NCI-H524 treated with DMSO at 0.1 percent for 48 hours (cell line): ENCODE data around the gene STK10.
"Not testable (repeated sequence)": the region's sequence is repeated elsewhere in the genome, so short reads cannot be mapped to it uniquely, and the experiment has no call there.

Experiments used
- DNase-seq: peaks from one replicate; lab custom pipeline; 2025; lab: John Stamatoyannopoulos, UW

Gene STK10

DNA sequence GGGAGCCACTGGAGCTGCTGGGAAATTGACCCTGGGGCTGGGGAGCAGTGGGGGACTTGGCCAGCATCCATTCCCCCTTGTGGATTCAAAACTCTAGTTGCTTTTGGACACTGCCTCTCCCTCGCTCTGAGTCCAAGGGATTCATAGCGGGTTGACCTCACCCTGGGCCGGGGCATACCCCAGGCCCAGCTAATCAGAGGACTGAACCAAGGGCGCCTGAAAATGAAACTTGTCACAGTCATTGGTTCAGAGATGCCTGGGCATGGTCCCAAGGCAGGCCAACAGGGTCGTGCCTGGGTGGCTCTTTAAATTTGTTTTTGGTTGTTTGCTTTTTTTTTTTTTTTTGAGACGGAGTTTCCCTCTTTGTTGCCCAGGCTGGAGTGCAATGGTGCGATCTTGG is 22.6 kb downstream of the STK10 start:
- no peak for DNase-seq

DNA sequence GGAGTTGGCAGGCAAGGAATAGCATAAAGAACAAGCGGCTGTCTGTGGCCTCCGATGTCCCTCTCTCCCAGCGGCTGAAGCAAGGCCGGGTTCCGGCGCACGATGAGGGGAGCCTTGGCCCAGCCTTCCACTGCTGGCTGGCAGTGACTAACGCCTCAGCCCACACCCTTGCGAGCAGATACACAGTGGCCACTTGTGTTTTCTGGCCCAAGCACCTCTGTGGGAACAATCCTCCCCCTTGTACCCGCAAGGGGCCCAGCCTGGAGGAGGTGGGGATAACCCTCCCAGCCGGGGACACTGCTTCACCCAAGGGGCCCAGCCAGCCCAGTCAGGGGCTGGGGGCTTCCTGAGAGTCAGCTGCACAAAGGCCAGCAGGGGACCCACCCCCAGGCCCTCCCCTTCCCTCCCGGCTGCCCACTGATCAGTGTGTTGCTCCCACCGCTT is 23.2 kb downstream of the STK10 start:
- no peak for DNase-seq

DNA sequence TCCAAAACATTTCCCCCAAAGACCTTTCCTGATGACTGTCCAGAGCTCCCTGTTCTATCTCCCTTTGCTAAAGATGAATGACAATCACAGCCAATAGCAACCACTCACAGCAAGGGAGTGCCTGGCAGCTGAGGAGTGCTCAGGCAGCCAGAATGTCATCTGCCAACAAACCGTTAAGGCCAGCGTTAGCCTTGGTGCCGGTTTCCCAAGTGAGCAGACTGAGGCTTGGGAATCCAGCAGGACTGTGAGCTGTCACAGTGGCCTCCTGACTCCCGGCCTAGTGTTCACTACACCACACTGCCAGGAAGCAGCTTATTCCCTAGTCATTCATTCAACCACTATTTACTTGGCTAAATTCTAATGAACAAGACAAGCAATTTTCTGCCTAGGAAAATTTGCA is 24.7 kb downstream of the STK10 start:
- DNase-seq = no peak

DNA sequence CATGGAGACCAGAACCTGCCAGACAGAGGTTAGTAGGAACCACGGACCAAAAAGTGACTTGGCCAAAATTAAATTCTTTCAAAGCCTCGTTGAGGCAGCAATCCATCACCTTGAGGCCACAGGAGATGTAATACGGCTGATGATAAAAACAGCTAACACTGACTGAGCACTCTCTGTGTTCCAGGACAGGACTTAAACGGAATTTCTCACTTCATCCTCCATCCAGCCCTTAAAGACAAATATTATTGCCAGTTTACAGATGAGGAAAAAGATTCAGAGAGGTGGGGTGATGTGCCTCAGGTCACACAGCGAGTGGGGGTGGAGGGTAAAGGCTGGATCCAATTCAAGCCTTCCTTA is 25.1 kb downstream of the STK10 start:
- DNase-seq = no peak

DNA sequence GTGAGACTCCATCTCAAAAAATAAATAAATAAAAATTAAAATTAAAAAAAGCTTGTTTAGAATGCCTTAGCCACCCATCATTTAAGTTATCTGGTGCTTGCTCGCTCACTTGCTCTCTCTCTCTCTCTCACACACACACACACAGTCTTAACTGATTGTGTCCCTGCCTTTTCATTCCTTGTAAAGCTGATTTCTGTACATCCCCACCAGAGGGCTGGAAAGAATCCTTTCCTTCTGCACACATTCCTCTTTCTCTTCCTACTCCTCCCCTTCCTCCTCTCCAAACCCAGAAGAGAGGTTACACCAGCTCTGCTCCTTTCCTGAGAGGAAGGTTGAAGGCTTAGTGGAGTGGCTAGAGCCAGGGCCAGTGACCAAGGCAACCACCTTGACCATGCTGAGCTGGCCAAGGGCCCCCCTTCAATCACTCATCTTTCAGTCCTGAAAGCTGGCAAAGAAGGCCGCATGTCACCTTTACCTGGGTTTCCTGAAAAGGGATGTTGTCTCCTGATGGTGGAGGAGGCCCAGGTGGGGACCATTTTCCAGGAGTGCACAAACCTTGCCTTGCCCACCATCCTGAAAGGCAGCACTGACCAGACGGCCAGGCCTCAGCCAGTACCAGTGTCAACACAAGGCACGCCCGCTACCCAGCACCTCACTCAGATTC is 25.6 kb downstream of the STK10 start:
- DNase-seq = no peak

DNA sequence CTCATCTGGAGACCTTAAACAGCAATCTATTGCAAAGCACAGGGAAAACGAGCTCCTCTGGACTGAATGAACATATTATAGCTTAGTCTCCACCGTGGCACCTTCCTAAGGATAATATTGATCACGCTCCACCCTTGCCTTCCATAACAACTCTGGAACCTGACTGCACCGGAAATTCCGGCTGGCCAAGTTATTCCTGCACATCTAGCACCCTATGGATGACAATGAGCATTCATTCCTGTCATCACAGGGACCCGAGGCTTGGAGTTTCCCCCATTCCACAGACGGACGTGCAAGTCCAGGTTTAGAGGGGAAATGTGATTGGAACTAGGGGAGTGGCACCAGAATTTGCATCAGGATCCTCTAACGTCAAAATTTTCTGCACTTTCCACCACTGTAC is 27.5 kb downstream of the STK10 start:
- DNase-seq = no peak

DNA sequence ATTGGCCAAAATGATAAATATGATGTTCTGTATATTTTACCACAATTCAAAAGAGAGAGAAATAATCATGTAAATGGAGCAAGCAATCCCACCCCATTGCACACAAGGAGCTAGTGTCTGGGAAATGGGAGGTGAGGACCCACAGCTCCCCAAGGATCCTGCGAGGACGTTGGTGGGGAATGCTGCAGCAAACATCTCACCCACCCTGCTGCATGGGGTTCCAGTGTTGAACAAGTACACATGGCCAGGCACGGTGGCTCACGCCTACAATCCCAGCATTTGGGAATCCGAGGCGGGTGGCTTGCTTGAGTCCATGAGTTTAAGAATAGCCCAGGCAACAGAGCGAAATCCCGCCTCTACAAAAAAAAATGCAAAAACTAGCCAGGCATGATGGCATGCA is 29.0 kb downstream of the STK10 start:
- no peak for DNase-seq

DNA sequence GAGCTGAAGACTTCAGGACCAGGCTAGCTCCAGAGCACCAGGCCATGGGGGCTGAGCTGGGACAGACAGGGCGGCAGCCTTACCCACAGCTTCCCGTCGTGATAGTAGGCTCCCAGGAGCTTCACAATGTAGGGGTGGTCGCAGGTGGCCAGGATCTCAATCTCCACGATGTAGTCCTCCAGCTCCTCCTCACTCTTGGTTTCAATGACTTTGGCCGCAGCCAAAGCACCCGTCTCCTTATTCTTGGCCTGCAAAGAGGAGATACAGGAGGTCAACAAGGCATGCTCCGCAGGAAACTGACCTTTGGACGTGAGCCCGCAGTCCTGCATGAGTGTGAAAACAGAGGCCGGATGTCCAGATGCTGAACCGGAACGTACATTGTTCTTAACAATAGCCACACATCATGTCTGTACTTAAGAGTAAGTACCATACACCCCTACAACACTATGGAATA is 31.5 kb downstream of the STK10 start:
- no peak for DNase-seq

DNA sequence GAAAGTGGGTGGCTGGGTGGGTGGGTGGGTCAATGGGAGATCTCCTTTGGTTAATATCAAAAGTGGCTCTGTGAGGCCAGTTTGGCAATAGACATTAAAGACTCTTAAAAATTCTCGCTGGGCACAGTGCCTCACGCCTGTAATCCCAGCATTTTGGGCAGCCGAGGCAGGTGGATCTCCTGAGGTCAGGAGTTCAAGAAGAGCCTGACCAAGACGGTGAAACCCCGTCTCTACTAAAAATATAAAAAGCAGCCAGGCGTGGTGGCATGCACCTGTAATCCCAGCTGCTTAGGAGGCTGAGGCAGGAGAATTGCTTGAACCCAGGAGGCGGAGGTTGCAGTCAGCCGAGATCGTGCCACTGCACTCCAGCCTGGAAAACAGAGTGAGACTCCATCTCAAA is 32.9 kb downstream of the STK10 start:
- not testable (repeated sequence) for DNase-seq

DNA sequence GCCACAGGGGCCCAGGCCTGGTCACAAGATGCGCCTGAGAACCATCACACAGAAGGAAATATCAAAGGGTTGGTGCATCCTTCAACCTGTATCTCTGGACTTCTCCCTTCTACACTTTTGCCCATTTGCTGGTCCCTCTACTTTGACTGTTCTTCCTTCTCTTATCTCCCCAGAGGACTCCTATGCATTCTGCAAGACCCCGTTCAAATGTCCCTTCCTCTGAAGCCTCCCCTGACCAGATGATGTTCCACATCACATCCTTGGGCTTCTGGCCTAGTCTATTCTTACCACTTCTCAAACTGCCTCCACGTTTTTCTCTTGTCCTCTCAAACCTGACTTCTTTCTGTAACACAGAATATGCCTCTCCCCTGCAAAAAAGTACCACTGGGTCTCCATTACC is 34.3 kb downstream of the STK10 start:
- DNase-seq = no peak

DNA sequence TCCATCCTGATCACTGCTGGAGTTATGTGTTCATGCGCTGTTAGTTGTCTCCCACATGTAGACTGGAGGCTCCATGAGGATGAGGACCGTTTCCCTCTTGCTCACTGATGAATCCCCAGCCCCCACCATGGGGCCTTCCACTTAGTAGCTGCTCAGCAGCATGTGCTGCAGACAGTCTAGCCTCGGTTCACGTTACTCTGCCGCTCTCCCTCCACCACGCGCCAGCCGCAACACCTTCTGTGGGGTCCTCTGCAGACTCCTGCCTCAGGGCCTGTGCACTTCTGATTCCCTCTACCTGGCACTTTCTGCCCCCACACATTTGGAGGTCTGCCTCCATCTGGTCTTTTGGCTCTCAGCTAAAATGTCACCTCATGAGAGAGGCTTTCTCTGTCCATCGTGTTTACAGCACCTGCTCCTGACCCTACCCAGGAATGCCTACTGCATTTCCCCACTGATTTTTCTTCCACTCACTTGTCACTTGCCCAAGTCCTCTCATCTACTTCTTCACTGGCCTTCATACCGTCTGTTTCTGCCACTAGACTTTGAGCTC is 36.3 kb downstream of the STK10 start:
- DNase-seq = no peak

DNA sequence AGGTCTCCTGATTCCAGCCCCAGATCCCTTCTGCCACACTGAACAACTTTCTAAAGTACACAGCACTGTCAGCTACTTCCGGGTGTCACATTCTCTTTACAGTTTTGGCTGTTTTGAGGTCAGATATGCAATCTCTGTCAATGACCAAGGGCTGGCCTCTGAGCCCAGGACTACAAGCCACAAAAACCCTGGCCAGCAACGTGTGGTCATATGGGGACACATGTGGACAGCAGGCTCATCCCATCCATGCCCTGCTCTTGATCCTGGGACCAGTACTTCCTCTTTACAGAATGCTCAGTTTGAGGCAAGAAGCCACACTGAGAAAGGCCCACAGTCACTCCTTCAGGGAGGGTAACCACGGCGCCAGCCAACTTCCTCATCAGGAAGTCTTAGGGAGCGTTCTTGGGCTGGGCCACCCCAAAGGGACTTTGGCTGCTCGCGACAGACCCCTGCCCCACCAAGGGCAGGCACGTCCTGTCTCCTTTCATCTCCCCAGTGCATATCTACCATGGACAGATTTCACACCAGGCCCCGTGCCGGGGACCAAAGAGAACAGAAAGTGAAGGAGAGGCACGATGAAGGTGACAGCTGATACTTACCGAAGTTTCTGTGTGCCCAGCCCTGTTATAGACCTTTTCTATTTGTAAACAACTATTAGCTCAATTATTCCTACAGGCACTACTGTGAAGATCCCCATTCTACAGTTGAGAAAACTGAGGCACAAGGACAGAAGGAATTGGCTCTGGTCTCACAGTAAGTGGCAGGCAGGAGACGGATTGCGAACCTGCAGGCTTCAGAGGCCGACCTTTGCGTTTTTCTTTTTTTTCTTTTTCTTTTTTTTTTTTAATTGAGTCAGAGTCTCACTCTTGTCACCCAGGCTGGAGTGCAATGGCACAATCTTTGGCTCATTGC is 37.3 kb downstream of the STK10 start:
- DNase-seq = no peak

DNA sequence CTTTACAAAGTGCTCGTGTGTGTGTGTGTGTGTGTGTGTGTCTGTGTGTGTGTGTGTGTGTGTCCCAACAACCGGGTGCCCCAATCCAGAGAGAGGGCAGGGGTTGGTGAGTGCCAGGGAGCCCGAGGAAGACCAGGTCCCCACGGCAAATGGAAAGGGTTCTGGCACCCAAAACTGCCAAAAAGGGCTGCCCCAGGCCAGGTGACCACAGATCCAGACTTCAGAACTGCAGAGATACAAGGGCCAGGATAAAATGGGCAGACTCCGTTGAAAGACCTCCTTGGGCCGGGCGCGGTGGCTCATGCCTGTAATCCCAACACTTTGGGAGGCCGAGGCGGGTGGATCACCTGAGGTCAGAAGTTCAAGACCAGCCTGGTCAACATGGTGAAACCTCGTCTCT is 38.5 kb downstream of the STK10 start:
- DNase-seq = not testable (repeated sequence)

DNA sequence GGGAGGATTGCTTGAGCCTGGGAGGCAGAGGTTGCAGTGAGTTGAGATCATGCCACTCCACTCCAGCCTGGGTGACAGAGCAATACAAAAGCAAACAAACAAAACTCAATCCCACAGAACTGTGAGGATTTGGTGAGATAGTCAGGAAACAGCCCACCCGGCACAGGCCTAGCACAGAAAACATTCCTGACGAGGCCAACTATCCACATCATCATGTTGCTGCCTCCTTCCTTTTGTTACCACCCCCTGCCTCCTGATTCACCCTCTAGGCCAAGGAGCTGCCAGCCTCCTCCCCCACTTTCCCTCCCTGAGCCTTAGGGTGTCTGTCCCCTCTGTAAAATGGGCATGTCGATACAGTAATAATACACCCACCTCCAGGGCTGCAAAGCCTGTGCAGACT is 39.0 kb downstream of the STK10 start:
- no peak for DNase-seq

DNA sequence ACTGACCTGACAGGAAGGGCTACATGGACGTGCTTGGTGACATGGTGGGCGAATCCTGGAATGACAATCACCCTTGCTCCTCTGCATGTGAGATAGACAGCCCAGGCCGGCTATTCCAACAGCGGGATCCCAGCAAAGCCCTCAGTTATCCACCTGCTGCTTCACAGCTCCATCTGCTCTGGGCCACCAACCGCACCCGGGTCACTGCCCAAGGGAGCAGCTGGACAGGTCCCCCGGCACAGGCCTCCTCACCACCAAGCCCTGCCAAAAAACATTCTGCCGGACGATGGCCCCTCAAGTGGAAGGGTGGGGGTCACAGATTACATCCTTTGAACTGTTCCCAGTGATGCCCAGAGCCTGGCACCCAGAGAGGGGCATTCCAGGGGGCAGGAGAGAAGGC is 39.6 kb downstream of the STK10 start:
- DNase-seq = no peak

DNA sequence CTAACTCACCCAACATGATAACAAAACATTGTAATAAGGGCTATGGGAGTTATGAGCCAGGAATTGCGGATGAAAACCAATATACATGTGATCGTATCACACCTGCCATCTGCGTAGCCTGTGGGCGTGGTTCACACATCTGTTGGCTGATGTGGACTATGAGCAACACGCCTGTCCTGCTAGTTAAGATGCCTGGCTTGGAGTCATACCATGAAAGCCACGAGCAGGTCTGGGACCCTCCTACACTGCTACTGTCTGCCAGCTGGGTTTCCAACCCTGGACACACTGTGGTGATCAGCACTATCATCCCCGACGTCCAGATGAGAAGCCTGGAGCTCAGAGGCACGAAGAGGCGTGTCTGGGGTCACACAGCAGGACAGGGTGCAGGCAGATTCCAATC is 40.2 kb downstream of the STK10 start:
- DNase-seq = no peak

DNA sequence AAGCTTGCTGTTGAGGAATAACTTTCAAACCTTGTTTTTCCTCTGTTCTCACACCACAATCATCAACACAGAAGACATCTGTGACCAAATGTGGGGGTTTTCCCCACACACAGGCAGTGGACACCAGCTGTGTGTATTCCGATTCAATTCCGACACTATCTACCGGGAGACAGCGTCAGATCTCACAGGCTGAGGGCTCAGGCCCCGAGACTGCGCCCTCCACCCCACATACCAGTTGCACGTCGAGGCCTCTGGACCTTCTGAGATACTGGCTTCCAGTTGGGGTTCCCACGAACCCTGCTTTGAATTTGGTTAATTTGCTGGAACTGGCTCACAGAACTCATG is 41.3 kb downstream of the STK10 start:
- no peak for DNase-seq

DNA sequence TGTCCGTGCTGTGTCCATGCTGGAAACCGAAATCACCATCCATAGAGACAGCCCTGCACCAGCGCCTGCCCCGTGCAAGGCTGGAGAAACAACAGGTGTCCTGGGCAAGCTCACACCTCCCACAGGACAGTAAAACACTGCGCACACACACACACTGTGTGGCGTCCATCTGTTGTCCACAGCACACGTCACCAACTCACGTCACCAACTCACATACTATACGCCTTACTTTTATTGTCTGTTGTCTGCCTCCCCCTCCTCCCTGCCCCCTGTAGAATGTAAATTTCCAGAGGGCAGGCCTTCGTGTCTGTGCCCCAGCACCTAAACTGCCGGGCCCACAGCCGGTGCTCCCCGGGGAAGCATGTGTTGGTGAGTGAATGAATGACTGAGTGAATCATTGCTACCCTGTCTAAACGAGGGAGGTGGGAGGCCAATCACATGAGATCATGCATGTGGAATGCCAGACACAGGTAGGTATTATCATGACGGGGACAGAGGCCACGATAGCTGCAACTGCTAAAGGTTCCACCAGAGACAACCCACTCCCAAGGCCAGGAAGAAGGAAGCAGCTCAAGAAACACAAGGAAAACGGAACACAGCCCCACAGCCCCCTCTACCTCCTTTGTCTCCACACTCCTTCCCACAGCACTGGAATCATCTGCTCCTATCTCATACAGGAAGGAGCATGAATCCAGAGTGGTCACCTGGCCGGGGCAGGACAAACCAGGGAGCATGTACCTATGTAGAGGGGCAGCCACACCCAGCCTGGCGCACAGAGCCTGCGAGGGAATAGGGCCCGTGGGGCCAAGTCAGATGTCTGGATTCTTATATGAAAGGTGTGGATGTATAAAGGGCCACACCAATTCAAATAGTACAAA is 41.9 kb downstream of the STK10 start:
- no peak for DNase-seq

DNA sequence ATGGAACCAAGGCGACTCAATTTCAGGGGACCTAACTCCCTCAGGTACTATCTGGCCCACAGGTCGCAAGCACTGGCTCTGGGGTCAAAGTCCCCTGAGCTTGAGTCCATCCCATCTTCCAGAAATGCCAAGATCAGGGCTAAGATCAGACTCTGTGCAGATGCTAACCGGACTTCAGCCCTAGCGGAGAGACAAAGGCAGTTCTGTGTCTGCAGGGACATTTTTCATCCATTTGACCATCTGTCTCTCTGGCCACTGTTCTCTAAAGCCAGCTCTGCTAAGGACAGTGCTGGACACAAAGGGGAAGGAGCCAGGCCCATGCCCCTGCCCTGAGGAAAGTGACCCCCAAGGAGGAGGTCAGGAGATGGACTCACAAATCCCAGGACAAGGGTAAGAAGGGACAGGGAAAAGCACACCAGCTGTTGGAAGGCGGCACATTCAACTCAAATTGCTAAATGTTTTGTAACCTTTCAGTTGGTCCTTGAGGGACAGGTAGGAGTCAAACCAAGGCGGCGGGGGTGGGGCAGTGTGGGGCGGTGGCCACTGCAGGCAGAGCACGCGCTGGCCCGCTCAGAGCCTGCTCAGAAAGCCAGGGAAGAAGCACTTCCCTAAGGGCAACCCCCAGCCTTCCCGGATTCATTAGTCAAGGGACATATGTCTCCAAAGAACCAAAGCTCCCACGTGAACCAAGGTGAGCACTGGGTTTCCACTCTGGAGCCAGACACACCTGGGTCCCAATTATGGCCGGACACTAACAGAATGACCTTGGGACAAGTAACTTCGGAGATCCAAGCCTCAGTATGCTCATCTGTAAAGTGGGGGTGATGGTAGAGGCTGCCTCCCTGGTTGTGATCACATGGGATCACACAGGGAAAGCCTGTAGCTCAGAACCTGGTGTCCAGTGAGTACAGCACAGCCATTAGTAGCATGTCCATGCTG is 42.8 kb downstream of the STK10 start:
- DNase-seq = no peak

DNA sequence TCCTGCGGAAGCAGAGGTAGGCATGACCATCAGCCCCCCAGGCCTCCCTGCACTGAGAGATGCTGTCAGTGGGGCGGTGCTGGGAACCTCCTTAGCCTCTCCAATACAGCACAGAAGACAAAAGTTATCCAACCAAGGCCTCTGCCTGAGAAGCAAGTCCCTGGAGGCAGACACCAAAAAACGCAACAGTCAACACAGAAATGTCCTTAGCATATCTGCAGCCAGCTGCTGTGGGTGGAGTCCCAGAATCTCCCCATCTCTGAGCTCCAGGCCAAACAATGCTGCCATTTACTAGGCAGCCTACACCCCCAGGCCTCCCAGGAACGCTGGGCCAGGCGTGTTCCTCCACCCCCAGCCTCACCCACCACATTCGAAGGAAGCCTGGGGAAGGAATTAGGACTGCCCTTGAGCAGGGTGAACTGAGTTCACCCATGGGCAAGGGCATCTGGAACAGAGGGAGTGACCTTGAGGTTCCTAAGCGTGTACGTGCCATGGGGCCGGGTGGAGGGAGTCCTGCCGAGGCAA is 43.7 kb downstream of the STK10 start:
- no peak for DNase-seq

DNA sequence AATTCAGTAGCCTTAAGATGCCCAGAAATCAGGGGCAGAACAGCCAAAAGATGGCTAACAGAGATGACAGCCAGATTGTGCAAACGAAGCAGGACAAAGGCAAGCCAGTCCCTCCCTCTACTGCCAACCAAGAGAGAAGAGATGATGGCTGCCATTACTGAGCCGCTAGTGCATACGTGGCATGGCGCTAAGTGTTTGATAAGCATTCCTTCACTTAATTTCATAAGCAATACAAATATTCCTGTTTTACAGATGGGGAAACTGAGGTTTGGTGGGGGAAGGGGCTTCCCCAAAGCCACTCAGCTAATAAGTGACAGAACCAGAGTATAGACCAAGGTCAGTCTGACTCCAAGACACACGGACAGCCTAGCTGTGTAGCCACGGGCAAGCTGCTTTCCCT is 44.1 kb downstream of the STK10 start:
- DNase-seq = no peak
